NT2/D1 (cell line): ENCODE results near the gene PTGER3.

Experiments
- SUZ12 ChIP-seq: IDR thresholded peaks from 2 replicates; pipeline ENCODE4 v1.6.1; 2011; ENCODE audit not compliant: insufficient read length, insufficient read depth; ENCODE audit errors: extremely low read depth
- YY1 ChIP-seq: IDR thresholded peaks from 2 replicates; pipeline ENCODE4 v1.6.1; 2011; ENCODE audit not compliant: insufficient read length, insufficient read depth
- ZNF274 ChIP-seq: IDR thresholded peaks from 2 replicates; pipeline ENCODE4 v1.6.1; 2011; ENCODE audit warnings: mild to moderate bottlenecking, low read depth, low read length

DNA sequence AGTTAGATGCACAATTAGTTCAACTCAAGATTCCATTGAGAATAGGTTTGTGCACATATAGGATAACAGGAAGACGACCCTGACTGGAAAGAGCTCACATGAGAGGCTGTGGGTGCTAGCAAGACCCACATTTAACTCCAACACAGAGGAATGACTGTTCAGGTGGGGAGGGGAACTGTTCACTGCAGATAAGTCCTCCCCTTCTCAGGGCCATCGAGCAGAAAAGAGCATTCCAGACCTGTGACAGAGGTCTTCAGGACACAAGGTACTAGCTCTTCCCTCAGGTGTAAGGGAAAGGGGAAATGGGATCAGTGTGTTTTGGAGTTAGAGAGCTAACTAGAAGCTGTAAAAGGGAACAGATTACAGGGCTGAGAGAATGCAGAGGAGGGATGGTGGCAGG lies 8.7 kb downstream of the PTGER3 start:
- TF ChIP-seq YY1 (no peak), ZNF274 (no peak), SUZ12 (no peak)
